ENCODE measurements around the gene LAMB4. TPM values are rescaled to one million over a fixed set of nuclear protein-coding genes. Genes with fewer than 3 reads are reported as not detected.

The LAMB4 gene
- total and polyA plus RNA-seq, 2 experiments from 2014 or later, result not detected

DNA sequence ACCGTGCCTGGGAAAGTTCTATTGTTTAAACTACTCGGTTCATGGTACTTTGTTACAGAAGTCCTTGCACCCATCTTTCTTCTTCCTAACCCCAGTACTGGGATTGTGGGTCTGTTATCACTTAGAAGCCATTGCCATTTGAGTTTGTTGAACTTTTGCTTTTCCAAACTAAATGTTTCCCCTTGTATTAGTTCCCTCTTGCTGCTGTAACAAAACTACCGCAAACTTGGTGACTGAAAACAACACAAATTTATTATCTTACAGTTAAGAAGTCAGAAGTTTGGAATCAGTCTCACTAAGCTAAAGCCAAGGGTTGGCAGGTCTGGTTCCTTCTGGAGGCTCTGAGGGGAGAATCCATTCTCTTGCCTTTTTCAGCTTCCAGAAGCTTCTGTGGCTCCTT, 6.9 kb upstream of the LAMB4 start (continued):
- TF ChIP-seq ZNF462 (CRISPR knock-in tag; IDR thresholded peaks at IDR 0.05) (no peak), POLR2AphosphoS5 (IDR thresholded peaks at IDR 0.05; ENCODE audit: low read depth) (no peak), EZH2 (IDR thresholded peaks at IDR 0.05; ENCODE audit: low read depth, unreplicated experiment) (no peak), JUNB (IDR thresholded peaks at IDR 0.05; ENCODE audit: unreplicated experiment) (no peak), CTCF (conservative IDR thresholded peaks at IDR 0.05; ENCODE audit: low read depth in 2 of 2) (no peak)

GRCh38 chr7:108136191-108136688, 6.1 kb upstream of the LAMB4 start:
- no peak overlapping the region for H3K27ac ChIP-seq (ENCODE audit: low read depth)
- no peaks in the 10 kb centered on the region for H3K27me3 ChIP-seq (ENCODE audit: insufficient read depth)
- H3K4me3 Mint-ChIP-seq, result no peak overlapping the region
- H3K79me2 ChIP-seq (replicated peaks; ENCODE audit: insufficient read depth), result no peaks in the 10 kb centered on the region
- ATAC-seq, result no peak
- no peak overlapping the region for H3K4me3 ChIP-seq
- H3K27me3 Mint-ChIP-seq (ENCODE audit: insufficient read depth, low read depth, poor library complexity), result no peaks in the 10 kb centered on the region
- H3F3A ChIP-seq (replicated peaks; ENCODE audit: low read depth), result no peaks in the 10 kb centered on the region
- no peaks in the 10 kb centered on the region for H3K9me3 Mint-ChIP-seq
- H2AFZ ChIP-seq, result no peak overlapping the region
- DNase-seq (ENCODE audit: low spot score), result no peak
- no peak overlapping the region for H3K4me2 ChIP-seq
- no peak overlapping the region for H3K27ac Mint-ChIP-seq
- H3K9me2 ChIP-seq (ENCODE audit: insufficient read depth), result peaks cover 6% of the 10 kb centered on the region; the same call in 1 of the 2 replicates
- H3K36me3 Mint-ChIP-seq (ENCODE audit: low read depth), result no peaks in the 10 kb centered on the region
- no peaks in the 10 kb centered on the region for H4K20me1 ChIP-seq (replicated peaks; ENCODE audit: insufficient read depth)
- H3K4me1 ChIP-seq (ENCODE audit: insufficient read depth), result no peaks in the 10 kb centered on the region
- H3K4me1 Mint-ChIP-seq, result peaks cover 4% of the 10 kb centered on the region; the same call in 2 of the 3 replicates
- no peaks in the 10 kb centered on the region for H3K36me3 ChIP-seq (ENCODE audit: insufficient read depth)
- TF ChIP-seq ZNF462 (CRISPR knock-in tag; IDR thresholded peaks at IDR 0.05) (no peak), STAT1 (IDR thresholded peaks at IDR 0.05; ENCODE audit: unreplicated experiment) (no peak), ZNF114 (CRISPR knock-in tag; IDR thresholded peaks at IDR 0.05) (no peak)

Measured in GM23338 (cell line).